Activated T-cell treated with anti-CD3 and anti-CD28 coated beads, Interleukin-2, amount 50 U/mL, for 48 hours (primary cell): ENCODE measurements around the gene LENG8.

Source experiments
- DNase-seq, 2 experiments: peaks; one replicate each; pipeline ENCODE4 v3.0.0-alpha.2; 2020

The LENG8 gene

GRCh38 chr19:54448774-54449700 is at the start of gene LENG8:
LENG8 (plus strand) TSS chr19:54449199; CDS start chr19:54451345, 2,146 bp downstream.
- DNase-seq = peak; percentile 97 to 98

- DNase-seq = no peak
Observed at GRCh38 chr19:54400913-54401312, 48.1 kb upstream of the LENG8 start.

- no peak for DNase-seq
Observed at GRCh38 chr19:54403054-54403453, 45.9 kb upstream of the LENG8 start.

GRCh38 chr19:54405628-54406027 is 43.4 kb upstream of the LENG8 start:
- no peak for DNase-seq

GRCh38 chr19:54407780-54408179 is 41.2 kb upstream of the LENG8 start:
- DNase-seq = no peak

- no peak for DNase-seq
Observed at GRCh38 chr19:54408456-54409026, 40.5 kb upstream of the LENG8 start.

GRCh38 chr19:54411033-54411432 is 38.0 kb upstream of the LENG8 start:
- no peak for DNase-seq

GRCh38 chr19:54412877-54413276 is 36.1 kb upstream of the LENG8 start:
- DNase-seq = no peak

- no peak for DNase-seq
Observed at GRCh38 chr19:54414156-54414555, 34.8 kb upstream of the LENG8 start.

GRCh38 chr19:54415208-54415900 is 33.6 kb upstream of the LENG8 start, which contains the start of gene TTYH1:
TTYH1 (plus strand) TSS chr19:54415464; CDS start chr19:54415553, 89 bp downstream.
- peak; percentile 49 to 68 for DNase-seq

- DNase-seq = no peak
Observed at GRCh38 chr19:54415901-54416673, 32.9 kb upstream of the LENG8 start.

- DNase-seq = no peak
Observed at GRCh38 chr19:54416695-54417491, 32.1 kb upstream of the LENG8 start.

- no peak for DNase-seq
Observed at GRCh38 chr19:54418030-54418929, 30.7 kb upstream of the LENG8 start.

- no peak for DNase-seq
Observed at GRCh38 chr19:54418930-54419800, 29.8 kb upstream of the LENG8 start.

- no peak for DNase-seq
Observed at GRCh38 chr19:54420068-54420382, 29.0 kb upstream of the LENG8 start.

- no peak for DNase-seq
Observed at GRCh38 chr19:54420383-54421168, 28.4 kb upstream of the LENG8 start.

- no peak for DNase-seq
Observed at GRCh38 chr19:54421169-54421516, 27.9 kb upstream of the LENG8 start.

GRCh38 chr19:54421521-54421920 is 27.5 kb upstream of the LENG8 start:
- DNase-seq = no peak

GRCh38 chr19:54422136-54422535 is 26.9 kb upstream of the LENG8 start:
- DNase-seq = no peak
